Stimulated activated CD4-positive, alpha-beta T cell treated with anti-CD3 and anti-CD28 coated beads, Interleukin-12 subunit alpha, Interleukin-12 subunit beta, amount 100 ng/mL, for 48 hours (primary cell): Measurements from ENCODE around the gene FERMT2.

Source experiments
- DNase-seq, 3 donors: peaks; one replicate each; pipeline ENCODE4 v3.0.0-alpha.2; 2020; ENCODE audit warnings: low read depth in 2 of 3, low spot score in 1 of 3

FERMT2 gene

GRCh38 chr14:52902971-52903619 lies 47.8 kb downstream of the FERMT2 start:
- no peak for DNase-seq

GRCh38 chr14:52901357-52901980 lies 49.4 kb downstream of the FERMT2 start:
- no peak for DNase-seq

GRCh38 chr14:52900731-52901130 lies 50.1 kb downstream of the FERMT2 start:
- no peak for DNase-seq

GRCh38 chr14:52898496-52898895 lies 52.4 kb downstream of the FERMT2 start:
- no peak for DNase-seq

GRCh38 chr14:52895000-52895399 lies 55.9 kb downstream of the FERMT2 start:
- no peak for DNase-seq

- no peak for DNase-seq
These were observed 59.0 kb downstream of the FERMT2 start for GRCh38 chr14:52891800-52892199.

GRCh38 chr14:52888839-52889838 lies 61.7 kb downstream of the FERMT2 start:
- DNase-seq = no peak

GRCh38 chr14:52888159-52888558 lies 62.7 kb downstream of the FERMT2 start:
- DNase-seq = no peak

- no peak for DNase-seq
These were observed 65.6 kb downstream of the FERMT2 start for GRCh38 chr14:52885230-52885629.

GRCh38 chr14:52883658-52884057 lies 67.2 kb downstream of the FERMT2 start:
- no peak for DNase-seq

- DNase-seq = no peak
These were observed 68.0 kb downstream of the FERMT2 start for GRCh38 chr14:52882824-52883223.

GRCh38 chr14:52879958-52880357 lies 70.9 kb downstream of the FERMT2 start:
- no peak for DNase-seq

- no peak for DNase-seq
These were observed 71.9 kb downstream of the FERMT2 start for GRCh38 chr14:52878946-52879345.

- no peak for DNase-seq
These were observed 72.4 kb downstream of the FERMT2 start for GRCh38 chr14:52878469-52878868.

- DNase-seq = no peak
These were observed 73.2 kb downstream of the FERMT2 start for GRCh38 chr14:52877628-52878027.

GRCh38 chr14:52876806-52877205 lies 74.0 kb downstream of the FERMT2 start:
- DNase-seq = no peak

GRCh38 chr14:52876311-52876710 lies 74.5 kb downstream of the FERMT2 start:
- DNase-seq = no peak

- no peak for DNase-seq
These were observed 75.1 kb downstream of the FERMT2 start for GRCh38 chr14:52875707-52876106.

- no peak for DNase-seq
These were observed 76.5 kb downstream of the FERMT2 start for GRCh38 chr14:52874389-52874788.

GRCh38 chr14:52873694-52874093 lies 77.2 kb downstream of the FERMT2 start:
- no peak for DNase-seq

GRCh38 chr14:52873065-52873464 lies 77.8 kb downstream of the FERMT2 start:
- DNase-seq = no peak

- DNase-seq = no peak
These were observed 79.2 kb downstream of the FERMT2 start for GRCh38 chr14:52871606-52872005.
